A172 (cell line): ENCODE data around the gene MKLN1. TPM values are rescaled to one million over a fixed set of nuclear protein-coding genes. Genes with fewer than 3 reads are reported as not detected.
"Not testable (repeated sequence)": the region's sequence is repeated elsewhere in the genome, so short reads cannot be mapped to it uniquely, and the experiment has no call there.

ENCODE experiments used
- DNase-seq: peaks from one replicate; pipeline ENCODE4 v3.0.0-alpha.2; 2015; ENCODE audit warnings: low spot score
- total RNA-seq: library from RNA; depleted of rRNA; stranded (reverse); fragments of >200 nt; shearing (Covaris generic); gene quantifications from 2 replicates; pipeline ENCODE4 v1.2.3, GENCODE V29; 2014

The MKLN1 gene
- total RNA-seq, 1 experiment from 2014 or later = 32.4 TPM

- DNase-seq = no peak
Measured at GRCh38 chr7:131312838-131313237, 14.8 kb upstream of the MKLN1 start.

GRCh38 chr7:131320603-131321002 lies 7.1 kb upstream of the MKLN1 start:
- DNase-seq = no peak

- no peak for DNase-seq
Measured at GRCh38 chr7:131321656-131322055, 6.0 kb upstream of the MKLN1 start.

- DNase-seq = no peak
Measured at GRCh38 chr7:131322061-131322460, 5.6 kb upstream of the MKLN1 start.

GRCh38 chr7:131322861-131323260 lies 4.8 kb upstream of the MKLN1 start:
- no peak for DNase-seq

- DNase-seq = peak; percentile 14
Measured at GRCh38 chr7:131325179-131325840, 2.4 kb upstream of the MKLN1 start.

- DNase-seq = no peak
Measured at GRCh38 chr7:131326576-131326975, 1.1 kb upstream of the MKLN1 start.

GRCh38 chr7:131327049-131327625 lies 539 bp upstream of the MKLN1 start:
- DNase-seq = peak; percentile 62

GRCh38 chr7:131328377-131329175 lies 900 bp downstream of the MKLN1 start:
- peak; percentile 17 for DNase-seq

GRCh38 chr7:131329176-131329570 lies 1.5 kb downstream of the MKLN1 start:
- no peak for DNase-seq

- DNase-seq = no peak
Measured at GRCh38 chr7:131330299-131330698, 2.6 kb downstream of the MKLN1 start.

GRCh38 chr7:131331806-131332205 lies 4.1 kb downstream of the MKLN1 start:
- DNase-seq = no peak

- not testable (repeated sequence) for DNase-seq
Measured at GRCh38 chr7:131332729-131333128, 5.1 kb downstream of the MKLN1 start.

- DNase-seq = no peak
Measured at GRCh38 chr7:131335639-131336381, 8.1 kb downstream of the MKLN1 start.

GRCh38 chr7:131336956-131337355 lies 9.3 kb downstream of the MKLN1 start:
- DNase-seq = peak; percentile 11

- DNase-seq = no peak
Measured at GRCh38 chr7:131338173-131338572, 10.5 kb downstream of the MKLN1 start.

- DNase-seq = no peak
Measured at GRCh38 chr7:131338691-131339390, 11.2 kb downstream of the MKLN1 start.

- no peak for DNase-seq
Measured at GRCh38 chr7:131341690-131342089, 14.0 kb downstream of the MKLN1 start.

- DNase-seq = no peak
Measured at GRCh38 chr7:131342864-131343442, 15.3 kb downstream of the MKLN1 start.

- DNase-seq = no peak
Measured at GRCh38 chr7:131346885-131347592, 19.4 kb downstream of the MKLN1 start.

GRCh38 chr7:131352032-131352431 lies 24.4 kb downstream of the MKLN1 start:
- DNase-seq = no peak
